Activated T-cell treated with anti-CD3 and anti-CD28 coated beads, Interleukin-2, amount 50 U/mL, for 72 hours (primary cell): ENCODE measurements around the gene FAHD1. TPM values are rescaled to one million over a fixed set of nuclear protein-coding genes. Genes with fewer than 3 reads are reported as not detected.

ENCODE experiments used
- ATAC-seq, 2 donors: fragments of 150-1000 bp; cut with Tn5 transposase; replicated peaks in 1 of 2; 2 replicates each; pipeline ENCODE4 v1.10.0; 2021; ENCODE audit warnings: moderate library complexity in 2 of 2, mild to moderate bottlenecking in 1 of 2
- DNase-seq, 2 donors: peaks; one replicate each; pipeline ENCODE4 v3.0.0; 2021 to 2022; ENCODE audit warnings: mixed read lengths in 1 of 2
- H3K27ac Mint-ChIP-seq: one replicate; pipeline ENCODE4 v1.8.0; 2022; ENCODE audit warnings: mild to moderate bottlenecking, moderate library complexity, mixed read lengths
- H3K27me3 Mint-ChIP-seq: one replicate; pipeline ENCODE4 v1.8.0; 2022; ENCODE audit warnings: low read depth, mixed read lengths
- H3K36me3 Mint-ChIP-seq, 2 donors: one replicate each; pipeline ENCODE4 v1.8.0; 2022; ENCODE audit warnings: mixed read lengths in 2 of 2, mild to moderate bottlenecking in 1 of 2; ENCODE audit not compliant: insufficient read depth in 2 of 2
- H3K4me1 Mint-ChIP-seq: one replicate; pipeline ENCODE4 v1.8.0; 2022; ENCODE audit warnings: low read depth, mixed read lengths
- H3K4me3 Mint-ChIP-seq, 2 donors: one replicate each; pipeline ENCODE4 v1.8.0; 2022; ENCODE audit warnings: mild to moderate bottlenecking in 2 of 2, mixed read lengths in 2 of 2, moderate library complexity in 2 of 2
- H3K9me3 Mint-ChIP-seq, 2 donors: one replicate each; pipeline ENCODE4 v1.8.0; 2022; ENCODE audit warnings: mixed read lengths in 2 of 2
- total RNA-seq, 2 donors: library from RNA; stranded (reverse); gene quantifications; one replicate each; pipeline ENCODE4 v1.2.3, GENCODE V29; 2022

The FAHD1 gene
- total RNA-seq, 2 donors from 2014 or later: 11.1 to 13.5 TPM

GRCh38 chr16:1876468-1876867 lies 49.5 kb downstream of the FAHD1 start:
- ATAC-seq (peak; percentile 57 to 78), DNase-seq (peak in 1 of 2 donors; percentile 18)
- Mint-ChIP-seq H3K4me1 (peaks cover 5% of the 10 kb centered on the region), H3K36me3 (no peaks in the 10 kb centered on the region), H3K27me3 (peaks cover 40% of the 10 kb centered on the region), H3K27ac (no peak overlapping the region), H3K4me3 (no peak overlapping the region), H3K9me3 (no peaks in the 10 kb centered on the region)

DNA sequence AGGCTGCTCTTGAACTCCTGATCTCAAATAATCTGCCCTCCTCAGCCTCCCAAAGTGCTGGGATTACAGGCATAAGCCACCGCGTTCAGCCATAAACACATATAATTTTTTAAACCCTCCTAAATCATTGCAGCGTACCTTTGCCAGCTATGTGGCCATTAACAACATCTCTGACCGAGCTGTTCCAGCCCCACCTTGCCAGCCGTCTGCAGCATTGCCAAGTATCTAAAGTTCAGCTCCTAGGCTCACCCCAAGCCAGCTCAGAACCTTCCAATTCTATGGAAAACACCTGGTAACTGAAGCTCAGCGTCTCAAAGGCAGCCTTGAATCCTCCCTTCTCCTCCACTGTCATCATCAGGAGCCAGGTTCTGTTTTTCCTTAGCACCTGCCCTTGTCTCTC lies 50.1 kb downstream of the FAHD1 start:
- Mint-ChIP-seq H3K4me1 (peaks cover 5% of the 10 kb centered on the region), H3K27me3 (peaks cover 38% of the 10 kb centered on the region), H3K36me3 (no peaks in the 10 kb centered on the region), H3K9me3 (no peaks in the 10 kb centered on the region), H3K27ac (no peak overlapping the region), H3K4me3 (no peak overlapping the region)
- DNase-seq (no peak), ATAC-seq (no peak)

GRCh38 chr16:1877804-1878203 lies 50.8 kb downstream of the FAHD1 start:
- no peaks in the 10 kb centered on the region for H3K4me1 Mint-ChIP-seq
- no peak overlapping the region for H3K4me3 Mint-ChIP-seq
- no peak overlapping the region for H3K27ac Mint-ChIP-seq
- no peaks in the 10 kb centered on the region for H3K9me3 Mint-ChIP-seq
- H3K27me3 Mint-ChIP-seq: peaks cover 32% of the 10 kb centered on the region
- ATAC-seq: no peak
- DNase-seq: no peak
- H3K36me3 Mint-ChIP-seq: no peaks in the 10 kb centered on the region

DNA sequence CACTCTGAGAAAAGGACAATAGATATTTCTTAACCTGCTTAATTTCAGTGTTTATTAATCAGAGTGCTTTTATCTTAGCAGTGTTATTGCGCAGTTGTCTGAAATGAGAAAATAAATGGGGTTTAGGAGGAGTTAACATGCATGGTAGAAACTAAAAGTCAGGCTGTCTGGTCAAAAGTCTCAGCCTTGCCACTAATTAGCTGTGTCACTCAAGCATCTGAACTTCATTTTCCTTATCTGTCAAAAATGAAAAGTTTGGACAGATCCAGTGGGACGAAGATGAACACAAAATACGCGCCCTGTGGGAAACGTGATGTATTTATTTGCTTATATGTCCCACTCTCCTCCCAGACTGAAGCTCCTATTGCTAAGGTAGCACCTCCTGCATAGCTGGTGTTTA lies 51.2 kb downstream of the FAHD1 start:
- H3K4me1 Mint-ChIP-seq: no peaks in the 10 kb centered on the region
- no peak overlapping the region for H3K27ac Mint-ChIP-seq
- no peaks in the 10 kb centered on the region for H3K9me3 Mint-ChIP-seq
- DNase-seq (no peak), ATAC-seq (no peak)
- peaks cover 32% of the 10 kb centered on the region for H3K27me3 Mint-ChIP-seq
- H3K4me3 Mint-ChIP-seq: no peak overlapping the region
- no peaks in the 10 kb centered on the region for H3K36me3 Mint-ChIP-seq

Other genes with a start within 250 kb of the FAHD1 start
- 10 to 100 TPM; 13.7 to 16.1 TPM for gene IFT140, start 215.1 kb upstream of the FAHD1 start, total RNA-seq
- 10 to 100 TPM; 28.3 to 30.1 TPM for gene CRAMP1, start 214.8 kb upstream of the FAHD1 start, total RNA-seq
- 10 to 100 TPM; 54.1 to 62.7 TPM for gene JPT2, start 148.9 kb upstream of the FAHD1 start, total RNA-seq
- gene MAPK8IP3, start 121.0 kb upstream of the FAHD1 start, total RNA-seq: 100 to 1,000 TPM in 1 of 2 donors, 10 to 100 TPM in 1; 92.7 to 118 TPM
- 10 to 100 TPM; 55.0 to 56.1 TPM for gene NME3, start 55.7 kb upstream of the FAHD1 start, total RNA-seq
- gene EME2, start 54.4 kb upstream of the FAHD1 start, total RNA-seq: 10 to 100 TPM; 14.4 to 18.6 TPM
- 100 to 1,000 TPM in 1 of 2 donors, 10 to 100 TPM in 1; 86.0 to 123 TPM for gene MRPS34, start 54.1 kb upstream of the FAHD1 start, total RNA-seq
- gene SPSB3, start 44.6 kb upstream of the FAHD1 start, total RNA-seq: 10 to 100 TPM; 37.1 to 40.1 TPM
- 10 to 100 TPM; 47.8 to 50.1 TPM for gene NUBP2, start 44.2 kb upstream of the FAHD1 start, total RNA-seq
- gene IGFALS, start 33.5 kb upstream of the FAHD1 start, total RNA-seq: under 1 TPM; 0.14 to 0.37 TPM
- gene HAGH, start 381 bp upstream of the FAHD1 start, total RNA-seq: 10 to 100 TPM; 45.0 to 53.5 TPM
- gene MEIOB, start 45.0 kb downstream of the FAHD1 start, total RNA-seq: under 1 TPM; 0.53 to 0.94 TPM
- not detected for gene HS3ST6, start 91.2 kb downstream of the FAHD1 start, total RNA-seq
- gene MSRB1, start 116.0 kb downstream of the FAHD1 start, total RNA-seq: 10 to 100 TPM; 17.9 to 18.8 TPM
- gene RPL3L, start 127.5 kb downstream of the FAHD1 start, total RNA-seq: under 1 TPM; 0.38 to 0.51 TPM
- 10 to 100 TPM; 69.3 to 98.3 TPM for gene NDUFB10, start 132.3 kb downstream of the FAHD1 start, total RNA-seq
- gene RPS2, start 137.6 kb downstream of the FAHD1 start, total RNA-seq: 1,000 to 10,000 TPM; 5,556 to 5,984 TPM
- under 1 TPM in 1 of 2 donors, not detected in 1; 0.81 TPM for gene RNF151, start 139.7 kb downstream of the FAHD1 start, total RNA-seq
- gene TBL3, start 144.8 kb downstream of the FAHD1 start, total RNA-seq: 10 to 100 TPM; 22.6 to 24.4 TPM
- gene NOXO1, start 154.3 kb downstream of the FAHD1 start, total RNA-seq: 1 to 10 TPM in 1 of 2 donors, not detected in 1; 1.8 TPM
- 10 to 100 TPM; 41.4 to 49.3 TPM for gene GFER, start 157.0 kb downstream of the FAHD1 start, total RNA-seq
- gene SYNGR3, start 162.8 kb downstream of the FAHD1 start, total RNA-seq: 10 to 100 TPM; 38.6 to 50.9 TPM
- 100 to 1,000 TPM in 1 of 2 donors, 10 to 100 TPM in 1; 87.1 to 110 TPM for gene ZNF598, start 182.6 kb downstream of the FAHD1 start, total RNA-seq
- 1 to 10 TPM; 1.5 to 1.9 TPM for gene NPW, start 192.6 kb downstream of the FAHD1 start, total RNA-seq
- gene NHERF2, start 199.7 kb downstream of the FAHD1 start, total RNA-seq: 1 to 10 TPM; 2.2 to 3.0 TPM
- gene NTHL1, start 220.6 kb downstream of the FAHD1 start, total RNA-seq: 10 to 100 TPM; 13.2 to 21.0 TPM
- 10 to 100 TPM; 96.6 to 98.4 TPM for gene TSC2, start 220.8 kb downstream of the FAHD1 start, total RNA-seq